Endothelial cell of umbilical vein (primary cell): ENCODE measurements around the gene LRCH1. TPM values are rescaled to one million over a fixed set of nuclear protein-coding genes. Genes with fewer than 3 reads are reported as not detected.

Experiments used
- BruUV-seq: library from RNA; stranded (reverse); fragments of 400-500 nt; replicated peaks from 2 replicates; lab custom pipeline; 2021; lab: Mats Ljungman, UMichigan
- CTCF ChIA-PET: fragments of 300-600, 350-600 bp; sonication (Branson Sonifier 250); formaldehyde crosslinking; loops from one replicate; lab custom pipeline; 2021; ENCODE audit warnings: antibody characterized with exemption, inconsistent platforms; lab: Charles Lee
- POLR2A ChIA-PET: fragments of 300-600, 350-600 bp; sonication (Branson Sonifier 250); formaldehyde crosslinking; loops from one replicate; lab custom pipeline; 2021; ENCODE audit warnings: antibody characterized with exemption, inconsistent platforms; lab: Charles Lee
- DNase-seq: peaks from one replicate; pipeline ENCODE4 v3.0.0-alpha.2; 2011; ENCODE audit warnings: low read depth, low spot score
- FAIRE-seq: peaks from 2 replicates; lab custom pipeline; 2011; peaks lifted over from hg19 to GRCh38; lab: Jason Lieb, UNC
- H2AFZ ChIP-seq: 2 replicates; pipeline ENCODE4 v1.6.0; 2012; ENCODE audit warnings: low read depth, low read length, control low read depth, inconsistent platforms
- H3K27ac ChIP-seq: 2 replicates; pipeline ENCODE4 v1.5.1; 2011; ENCODE audit warnings: low read depth, mild to moderate bottlenecking, control low read depth, low read length, moderate library complexity; ENCODE audit not compliant: insufficient read depth
- H3K27me3 ChIP-seq, 2 experiments: 2 replicates each; pipeline versions ENCODE4 v1.6.0 to v1.6.1; 2011; ENCODE audit warnings: low read length in 2 of 2, mixed read lengths in 1 of 2; ENCODE audit not compliant: control insufficient read depth in 2 of 2, insufficient read depth in 2 of 2
- H3K36me3 ChIP-seq, 2 experiments: 2 replicates in 1 of 2; 3 replicates in 1 of 2; pipeline ENCODE4 v1.5.1; 2011; ENCODE audit warnings: low read length in 2 of 2, mild to moderate bottlenecking in 1 of 2, moderate library complexity in 1 of 2; ENCODE audit not compliant: control insufficient read depth in 2 of 2, insufficient read depth in 2 of 2; ENCODE audit errors: extremely low read depth in 1 of 2
- H3K4me1 ChIP-seq: 3 replicates; pipeline ENCODE4 v1.5.1; 2011; ENCODE audit warnings: mild to moderate bottlenecking, low read length; ENCODE audit not compliant: control insufficient read depth, insufficient read depth; ENCODE audit errors: extremely low read depth
- H3K4me2 ChIP-seq: 2 replicates; pipeline ENCODE4 v1.6.1; 2011; ENCODE audit warnings: low read length, control low read depth, mixed read lengths; ENCODE audit not compliant: insufficient read depth
- H3K4me3 ChIP-seq, 3 experiments: fragments of 200-600 bp in 1 of 3; sonication (generic), shearing (Covaris generic) in 1 of 3; replicated peaks in 1 of 3; 2 replicates each; pipeline ENCODE4 v1.5.1; 2011 to 2016; ENCODE audit warnings: control low read depth in 3 of 3, low read length in 3 of 3, mild to moderate bottlenecking in 2 of 3, inconsistent platforms in 1 of 3, low read depth in 1 of 3, moderate library complexity in 1 of 3; ENCODE audit not compliant: insufficient read depth in 1 of 3
- H3K79me2 ChIP-seq: 2 replicates; pipeline ENCODE4 v1.6.0; 2012; ENCODE audit warnings: low read length, inconsistent platforms; ENCODE audit not compliant: control insufficient read depth, insufficient read depth
- H3K9ac ChIP-seq: replicated peaks from 2 replicates; pipeline ENCODE3; 2011; ENCODE audit warnings: low read length, control low read depth; ENCODE audit not compliant: insufficient read depth; ENCODE audit errors: extremely low read depth
- H3K9me1 ChIP-seq: replicated peaks from 3 replicates; pipeline ENCODE4 v1.6.0; 2011; ENCODE audit warnings: mild to moderate bottlenecking, low read length; ENCODE audit not compliant: control insufficient read depth, insufficient read depth; ENCODE audit errors: extremely low read depth
- H3K9me3 ChIP-seq: replicated peaks from 2 replicates; pipeline ENCODE4 v1.5.1; 2012; ENCODE audit warnings: low read length, inconsistent platforms; ENCODE audit not compliant: control insufficient read depth, insufficient read depth
- H4K20me1 ChIP-seq: replicated peaks from 2 replicates; pipeline ENCODE3; 2011; ENCODE audit warnings: mild to moderate bottlenecking, low read length; ENCODE audit not compliant: control insufficient read depth, insufficient read depth; ENCODE audit errors: extremely low read depth
- FOS ChIP-seq: IDR thresholded peaks from 2 replicates; pipeline ENCODE4 v1.6.1; 2011; ENCODE audit warnings: mild to moderate bottlenecking, low read length, moderate library complexity, borderline replicate concordance; ENCODE audit not compliant: insufficient read depth
- GATA2 ChIP-seq: IDR thresholded peaks from 2 replicates; pipeline ENCODE4 v1.7.0; 2011; ENCODE audit warnings: low read depth, mild to moderate bottlenecking, moderate library complexity, mixed read lengths, low read length; ENCODE audit not compliant: insufficient read length, insufficient read depth
- JUN ChIP-seq: IDR thresholded peaks from 2 replicates; pipeline ENCODE4 v1.6.1; 2011; ENCODE audit warnings: borderline replicate concordance, low read depth; ENCODE audit not compliant: insufficient read length, insufficient read depth
- MAX ChIP-seq: IDR thresholded peaks from 2 replicates; pipeline ENCODE4 v1.6.1; 2011; ENCODE audit not compliant: insufficient read depth, insufficient read length
- POLR2A ChIP-seq: IDR thresholded peaks from 2 replicates; pipeline ENCODE4 v1.6.1; 2012; ENCODE audit warnings: low read depth, mild to moderate bottlenecking, control low read depth, low read length
- POLR2AphosphoS5 ChIP-seq: IDR thresholded peaks from 2 replicates; pipeline ENCODE4 v1.6.1; 2012; ENCODE audit warnings: low read depth, mild to moderate bottlenecking, control low read depth, low read length, moderate library complexity; ENCODE audit not compliant: insufficient read depth
- dilution Hi-C: fragments of 300-500 bp; cut with MboI; formaldehyde crosslinking; loops from one replicate; pipeline ENCODE4 v1.15.0; 2019; ENCODE audit warnings: low sequenced_read_pairs; ENCODE audit not compliant: extremely low pct_ligation_motif_present
- intact Hi-C: fragments of 100-400 bp; cut with micrococcal nuclease; formaldehyde crosslinking; loops from one replicate; pipeline ENCODE4 v1.10.0; 2022
- polyA plus RNA-seq, 4 experiments: library from polyadenylated mRNA; depleted of rRNA in 3 of 4; stranded (reverse) in 3 of 4; unstranded in 1 of 4; fragments of >200 nt; gene quantifications; 2 replicates each; pipeline versions ENCODE4 v1.2.1 to v1.2.3, GENCODE V29; 2011 to 2012; ENCODE audit warnings: missing spikeins in 1 of 4
- total RNA-seq: library from RNA; stranded (reverse); gene quantifications from 2 replicates; pipeline ENCODE4 v1.2.3, GENCODE V29; 2021
- TF ChIP-seq, protein P1 (sequence below), 2 donors: IDR thresholded peaks; 1 replicate in 1 of 2; 2 replicates in 1 of 2; pipeline ENCODE4 v1.5.1; 2011; ENCODE audit warnings: low read length in 2 of 2, mild to moderate bottlenecking in 2 of 2, moderate library complexity in 2 of 2, control low read depth in 1 of 2, inconsistent platforms in 1 of 2, low read depth in 1 of 2; ENCODE audit not compliant: insufficient read depth in 1 of 2; ENCODE audit errors: extremely low read depth in 1 of 2

LRCH1 gene
- total and polyA plus RNA-seq, 2 donors (not counting 3 experiments of a cell fraction or from before 2014, with no cell fraction given): 5.4 to 16.5 TPM

DNA sequence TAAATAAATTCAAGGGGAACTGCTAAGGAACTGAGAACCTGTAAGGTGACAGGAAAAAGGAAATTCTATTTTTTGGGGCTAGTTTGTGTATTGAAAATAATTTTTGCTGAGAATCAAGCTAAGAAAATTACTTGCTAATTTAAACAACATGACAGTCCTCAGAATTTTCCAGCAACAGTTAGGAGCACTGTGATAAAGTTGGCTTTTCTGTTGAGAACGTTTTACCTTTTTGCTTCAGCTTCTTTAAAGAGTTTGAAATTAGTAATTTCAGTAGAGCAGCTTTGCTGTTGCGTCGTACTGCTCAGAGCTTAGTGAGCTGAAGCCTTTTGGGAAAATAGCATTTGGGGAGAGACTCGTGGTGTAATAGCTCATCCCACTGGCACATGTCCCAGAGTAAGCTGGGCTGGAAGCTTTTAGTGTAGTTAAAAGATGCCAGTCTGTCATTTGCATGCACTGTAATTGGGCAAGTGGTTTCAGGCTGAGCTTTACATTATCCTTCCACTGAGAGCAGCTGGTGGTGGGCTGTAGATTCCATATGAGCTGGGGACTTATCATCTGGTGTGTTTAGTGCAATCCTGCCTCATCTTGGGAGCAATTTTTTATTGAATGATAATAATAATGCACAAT, 69.8 kb downstream of the LRCH1 start:
- intact Hi-C loops: no loop called here
- Histone ChIP-seq H3K9me3 (no peaks in the 10 kb centered on the region), H3K27ac (no peak overlapping the region), H3K27me3 (no peaks in the 10 kb centered on the region), H3K4me1 (peaks cover 5% of the 10 kb centered on the region), H3K9ac (no peak overlapping the region), H2AFZ (no peak overlapping the region), H3K36me3 (no peaks in the 10 kb centered on the region), H3K4me2 (no peak overlapping the region), H4K20me1 (peaks cover 4% of the 10 kb centered on the region), H3K9me1 (peaks cover 3% of the 10 kb centered on the region), H3K4me3 (no peak overlapping the region), H3K79me2 (peaks cover 38% of the 10 kb centered on the region)
- CTCF ChIA-PET: interaction anchor here (1.1 to 2.2 kb wide), 5 partner anchors 9 to 71 kb away, joined by 3 to 10 read pairs (median 3); partner anchors contain the start of gene LRCH1
- POLR2A ChIA-PET: no interaction called here
- no peak for TF ChIP-seq POLR2AphosphoS5
- no peak for TF ChIP-seq FOS
- TF ChIP-seq MAX: no peak
- no peak for TF ChIP-seq POLR2A
- TF ChIP-seq JUN: no peak
- no peak for TF ChIP-seq GATA2
- TF ChIP-seq, protein P1, sequence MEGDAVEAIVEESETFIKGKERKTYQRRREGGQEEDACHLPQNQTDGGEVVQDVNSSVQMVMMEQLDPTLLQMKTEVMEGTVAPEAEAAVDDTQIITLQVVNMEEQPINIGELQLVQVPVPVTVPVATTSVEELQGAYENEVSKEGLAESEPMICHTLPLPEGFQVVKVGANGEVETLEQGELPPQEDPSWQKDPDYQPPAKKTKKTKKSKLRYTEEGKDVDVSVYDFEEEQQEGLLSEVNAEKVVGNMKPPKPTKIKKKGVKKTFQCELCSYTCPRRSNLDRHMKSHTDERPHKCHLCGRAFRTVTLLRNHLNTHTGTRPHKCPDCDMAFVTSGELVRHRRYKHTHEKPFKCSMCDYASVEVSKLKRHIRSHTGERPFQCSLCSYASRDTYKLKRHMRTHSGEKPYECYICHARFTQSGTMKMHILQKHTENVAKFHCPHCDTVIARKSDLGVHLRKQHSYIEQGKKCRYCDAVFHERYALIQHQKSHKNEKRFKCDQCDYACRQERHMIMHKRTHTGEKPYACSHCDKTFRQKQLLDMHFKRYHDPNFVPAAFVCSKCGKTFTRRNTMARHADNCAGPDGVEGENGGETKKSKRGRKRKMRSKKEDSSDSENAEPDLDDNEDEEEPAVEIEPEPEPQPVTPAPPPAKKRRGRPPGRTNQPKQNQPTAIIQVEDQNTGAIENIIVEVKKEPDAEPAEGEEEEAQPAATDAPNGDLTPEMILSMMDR (IDR thresholded peaks at IDR 0.05; ENCODE audit: extremely low read depth in 1 of 2, insufficient read depth in 1 of 2, low read depth in 1 of 2, low read length in 2 of 2): no peak
- dilution Hi-C loops: no loop called here
- no peak for FAIRE-seq
- no peak for DNase-seq
- BruUV-seq: no TSS peak
